ENCODE measurements around the gene ALKBH8.
"Not testable (repeated sequence)": the region's sequence is repeated elsewhere in the genome, so short reads cannot be mapped to it uniquely, and the experiment has no call there.

Gene ALKBH8

DNA sequence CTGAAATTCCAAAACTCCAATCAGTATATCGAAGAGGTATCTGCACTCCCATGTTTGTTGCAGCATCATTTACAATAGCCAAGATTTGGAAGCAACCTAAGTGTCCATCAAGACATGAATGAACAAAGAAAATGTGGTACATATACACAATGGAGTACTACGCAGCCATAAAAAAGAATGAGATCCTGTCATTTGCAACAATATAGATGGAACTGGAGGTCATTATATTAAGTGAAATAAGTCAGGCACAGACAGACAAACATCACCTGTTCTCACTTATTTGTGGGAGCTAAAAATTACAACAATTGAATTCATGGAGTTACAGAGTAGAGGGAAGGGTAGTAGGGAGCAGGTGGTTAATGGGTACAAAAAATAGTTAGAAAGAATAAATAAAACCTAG lies 13.6 kb upstream of the ALKBH8 start:
- DNase-seq (ENCODE audit: low read depth in 2 of 2) = not testable (repeated sequence)

- no peak for DNase-seq (ENCODE audit: low read depth in 2 of 2)
Measured at GRCh38 chr11:107577346-107577711, 11.8 kb upstream of the ALKBH8 start.

- not testable (repeated sequence) for DNase-seq (ENCODE audit: low read depth in 2 of 2)
Measured at GRCh38 chr11:107576497-107577345, 11.2 kb upstream of the ALKBH8 start.

DNA sequence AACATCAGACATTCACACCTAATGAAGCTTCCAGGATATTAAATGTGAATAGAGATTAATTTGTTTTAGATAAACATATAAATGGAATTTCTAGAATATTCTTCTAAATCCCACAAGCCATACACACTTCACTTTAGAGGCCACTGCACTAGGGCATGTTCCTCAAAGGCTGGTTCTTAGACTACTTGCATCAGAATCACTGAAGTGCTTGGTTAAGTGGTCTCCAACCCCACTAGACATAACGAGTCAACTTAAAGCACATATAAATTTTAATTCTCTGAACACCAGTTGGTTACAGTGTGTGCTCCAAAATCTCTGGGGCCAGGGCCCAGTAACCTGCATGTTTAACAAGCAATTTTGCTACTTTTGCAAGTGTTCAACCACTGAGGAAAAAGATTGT lies 7.9 kb upstream of the ALKBH8 start:
- no peak for DNase-seq (ENCODE audit: low read depth in 2 of 2)

DNA sequence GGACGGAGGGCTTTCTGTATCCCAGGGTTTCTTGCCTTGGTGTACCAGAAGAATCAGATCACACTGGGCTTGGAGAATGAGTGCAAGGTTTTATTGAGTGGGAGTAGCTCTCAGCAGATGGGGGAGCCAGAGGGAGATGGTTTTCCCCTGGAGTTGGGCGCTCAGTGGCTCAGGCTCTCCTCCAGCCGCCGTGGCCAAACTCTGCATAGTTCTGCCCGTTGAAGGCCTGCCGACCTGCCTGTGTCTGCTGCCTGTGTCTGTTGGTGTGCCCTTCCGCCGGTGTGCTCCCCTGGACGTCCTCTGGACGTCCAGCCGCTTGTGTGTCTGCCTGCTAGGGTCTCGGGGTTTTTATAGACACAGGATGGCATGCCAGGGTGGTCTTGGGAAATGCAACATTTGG lies 4.5 kb upstream of the ALKBH8 start:
- no peak for DNase-seq (ENCODE audit: low read depth in 2 of 2)

DNA sequence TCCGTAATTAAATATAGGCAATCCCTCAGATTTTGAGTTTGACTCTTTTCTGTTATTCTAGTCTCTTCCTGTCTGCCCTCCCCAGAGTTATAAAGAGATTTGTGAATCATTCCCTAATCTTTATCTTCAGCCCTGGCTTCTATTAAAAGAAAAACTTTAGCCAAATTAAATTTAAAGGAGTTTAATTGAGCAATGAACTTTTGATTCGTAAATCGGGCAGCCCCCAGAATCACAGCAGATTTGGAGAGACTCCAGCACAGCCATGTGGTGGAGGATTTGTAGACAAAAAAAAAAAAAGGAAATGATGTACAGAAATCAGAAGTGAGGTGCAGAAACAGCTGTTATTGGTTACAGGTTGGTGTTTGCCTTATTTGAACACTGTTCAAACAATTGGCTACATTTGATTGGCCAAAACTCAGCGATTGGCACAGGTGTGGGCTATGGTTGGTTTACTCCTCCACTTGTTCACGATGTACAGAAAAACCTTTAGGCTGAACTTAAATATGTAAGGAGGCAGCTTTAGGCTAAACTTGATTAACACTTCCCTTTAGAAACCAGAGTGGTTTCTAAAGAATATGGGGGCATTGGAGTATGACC lies 2.3 kb upstream of the ALKBH8 start:
- DNase-seq (ENCODE audit: low read depth in 2 of 2) = no peak

GRCh38 chr11:107566569-107566968 lies 1.0 kb upstream of the ALKBH8 start:
- no peak for DNase-seq (ENCODE audit: low read depth in 2 of 2)

GRCh38 chr11:107565955-107566501 lies 493 bp upstream of the ALKBH8 start:
- DNase-seq (ENCODE audit: low read depth in 2 of 2) = not testable (repeated sequence)

GRCh38 chr11:107564877-107565218 lies 687 bp downstream of the ALKBH8 start:
- DNase-seq (ENCODE audit: low read depth in 2 of 2) = no peak

- no peak for DNase-seq (ENCODE audit: low read depth in 2 of 2)
Measured at GRCh38 chr11:107563702-107564101, 1.8 kb downstream of the ALKBH8 start.

- DNase-seq (ENCODE audit: low read depth in 2 of 2) = no peak
Measured at GRCh38 chr11:107562647-107563208, 2.8 kb downstream of the ALKBH8 start.

DNA sequence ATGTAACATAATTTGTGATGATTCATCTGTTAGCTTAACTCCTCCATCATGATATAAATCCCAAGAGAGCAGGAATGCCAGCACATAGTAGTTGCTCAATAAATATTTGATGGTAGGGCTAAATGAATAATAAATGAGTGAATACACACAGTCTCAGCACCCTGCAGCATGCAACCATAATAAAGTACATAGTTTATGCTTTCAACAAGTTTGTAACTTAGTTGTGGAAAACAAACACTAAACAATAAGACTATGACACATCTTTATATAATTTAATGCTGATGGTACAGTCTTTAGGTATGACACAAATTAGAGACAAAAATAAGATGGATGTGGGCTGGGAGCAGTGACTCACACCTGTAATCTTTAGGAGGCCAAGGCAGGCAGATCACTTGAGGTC lies 3.8 kb downstream of the ALKBH8 start:
- no peak for DNase-seq (ENCODE audit: low read depth in 2 of 2)

GRCh38 chr11:107550304-107550703 lies 15.2 kb downstream of the ALKBH8 start:
- no peak for DNase-seq (ENCODE audit: low read depth in 2 of 2)

DNA sequence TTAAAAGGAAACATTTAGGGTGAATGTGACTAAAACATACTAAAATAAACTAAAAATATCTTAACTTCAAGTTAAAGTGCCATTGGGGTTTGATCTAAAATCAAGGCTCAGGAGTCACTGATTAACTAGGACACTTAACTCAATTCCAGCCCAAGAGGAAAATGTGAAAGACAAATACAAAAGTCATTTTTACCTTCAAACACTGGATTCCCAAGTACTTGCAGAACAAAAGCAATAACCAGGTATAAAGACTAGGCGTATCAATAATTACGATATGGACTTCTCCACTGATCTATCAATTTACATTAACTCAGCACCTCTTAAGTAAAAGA lies 15.6 kb downstream of the ALKBH8 start:
- DNase-seq (ENCODE audit: low read depth in 2 of 2) = no peak

DNA sequence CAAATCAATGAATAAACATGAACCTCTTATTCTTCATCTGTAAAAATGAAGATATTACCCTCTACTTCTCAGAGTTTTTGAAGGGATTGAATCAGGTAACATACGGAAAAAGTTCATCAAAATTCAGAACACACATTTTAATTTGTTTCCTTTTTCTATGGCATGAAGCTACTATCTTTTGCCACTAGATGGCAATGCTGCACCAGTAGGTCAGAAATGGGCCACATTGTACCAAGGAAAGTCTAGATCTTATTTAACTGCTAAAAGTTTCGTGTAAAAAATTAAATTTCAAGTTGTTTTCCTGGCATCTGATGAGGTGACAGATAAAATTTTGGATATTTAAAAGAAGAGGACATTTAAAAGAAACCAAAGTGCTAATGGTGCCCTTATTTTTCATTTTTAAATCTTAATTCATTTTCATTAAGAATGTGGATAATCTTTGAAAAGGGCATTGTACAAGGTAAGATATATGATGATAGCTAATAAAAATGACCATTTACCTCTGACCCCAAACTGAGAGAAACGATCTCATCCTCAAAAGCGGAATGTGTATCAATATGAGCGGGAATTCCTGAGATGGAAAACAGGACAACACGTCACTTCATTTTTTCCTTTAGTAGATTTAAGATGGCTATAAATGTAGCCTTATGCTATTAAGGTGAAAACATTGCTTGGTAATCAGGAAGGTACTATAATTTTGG lies 16.1 kb downstream of the ALKBH8 start:
- no peak for DNase-seq (ENCODE audit: low read depth in 2 of 2)

- no peak for DNase-seq (ENCODE audit: low read depth in 2 of 2)
Measured at GRCh38 chr11:107547961-107548360, 17.6 kb downstream of the ALKBH8 start.

DNA sequence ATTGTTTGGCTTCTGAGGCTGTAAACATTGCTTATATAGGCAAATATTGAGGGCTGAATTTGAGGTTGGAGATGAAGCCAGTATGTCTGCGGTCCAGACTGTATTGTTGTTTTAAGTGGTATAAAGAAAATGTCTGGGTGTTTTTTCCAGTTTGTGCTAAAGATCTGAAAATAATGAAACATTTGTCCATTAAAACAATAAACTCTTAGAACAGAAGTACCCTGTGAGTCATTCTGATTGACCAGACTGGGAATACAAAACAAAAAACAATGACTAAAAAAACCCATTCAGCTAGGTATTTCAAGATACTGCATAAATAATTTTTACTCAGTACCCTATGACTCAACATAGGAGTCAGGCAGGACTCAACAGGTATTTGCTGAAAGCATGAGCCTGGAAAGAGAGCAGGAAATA lies 20.4 kb downstream of the ALKBH8 start:
- no peak for DNase-seq (ENCODE audit: low read depth in 2 of 2)

- no peak for DNase-seq (ENCODE audit: low read depth in 2 of 2)
Measured at GRCh38 chr11:107538821-107539220, 26.7 kb downstream of the ALKBH8 start.

DNA sequence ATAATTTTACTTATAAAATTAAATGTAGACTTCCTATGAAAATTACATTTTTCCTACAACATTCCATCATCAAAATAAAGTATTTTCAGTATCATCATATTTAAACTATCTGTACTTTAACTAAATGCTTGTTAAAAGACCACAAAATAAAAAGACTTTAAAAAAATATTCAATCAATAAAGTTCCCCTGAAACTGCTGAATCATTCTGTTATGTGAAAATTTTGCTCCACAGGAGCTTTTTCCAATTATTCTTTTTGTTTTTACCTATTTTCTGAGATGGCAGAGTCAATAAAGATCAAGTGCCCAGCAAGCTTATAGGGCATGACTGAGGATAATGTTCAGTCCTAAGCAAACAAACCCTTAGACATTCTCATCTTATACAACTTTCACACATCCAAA lies 27.3 kb downstream of the ALKBH8 start:
- no peak for DNase-seq (ENCODE audit: low read depth in 2 of 2)

- not testable (repeated sequence) for DNase-seq (ENCODE audit: low read depth in 2 of 2)
Measured at GRCh38 chr11:107537155-107537554, 28.4 kb downstream of the ALKBH8 start.

GRCh38 chr11:107526197-107526596 lies 39.3 kb downstream of the ALKBH8 start:
- DNase-seq (ENCODE audit: low read depth in 2 of 2) = no peak

GRCh38 chr11:107508858-107509244 lies 56.7 kb downstream of the ALKBH8 start:
- DNase-seq (ENCODE audit: low read depth in 2 of 2) = no peak
